Right lobe of liver (tissue), 6 donors: ENCODE measurements around the gene ATP2A1. TPM values are rescaled to one million over a fixed set of nuclear protein-coding genes. Genes with fewer than 3 reads are reported as not detected.

ENCODE experiments used
- ATAC-seq, 4 donors: fragments of 200-7000 bp; cut with Tn5 transposase; one replicate each; pipeline ENCODE4 v1.9.1; 2020; ENCODE audit warnings: mild to moderate bottlenecking in 4 of 4, moderate library complexity in 4 of 4
- DNase-seq, 3 donors: peaks; one replicate each; pipeline ENCODE4 v3.0.0-alpha.2; 2020
- H3K27ac ChIP-seq, 3 donors: fragments of 200-600 bp; one replicate each; pipeline ENCODE4 v1.8.0; 2022
- H3K27me3 ChIP-seq, 2 donors: fragments of 200-600 bp; one replicate each; pipeline ENCODE4 v1.8.0; 2022
- H3K36me3 ChIP-seq, 4 donors: fragments of 200-600 bp; sonication (generic) in 1 of 4; one replicate each; pipeline versions ENCODE4 v1.5.1 to v1.8.0; 2017 to 2022; ENCODE audit warnings: control low read depth in 1 of 4
- H3K4me1 ChIP-seq, 4 donors: fragments of 200-600 bp; sonication (generic) in 1 of 4; one replicate each; pipeline versions ENCODE4 v1.5.1 to v1.8.0; 2017 to 2022; ENCODE audit warnings: control low read depth in 1 of 4
- H3K4me3 ChIP-seq, 3 donors: fragments of 200-600 bp; one replicate each; pipeline ENCODE4 v1.8.0; 2022
- H3K9me3 ChIP-seq, 4 donors: fragments of 200-600 bp; sonication (generic) in 1 of 4; one replicate each; pipeline versions ENCODE4 v1.5.1 to v1.8.0; 2017 to 2022; ENCODE audit warnings: control low read depth in 1 of 4
- CTCF ChIP-seq, 4 donors: fragments of 200-600 bp in 3 of 4; fragments of 450-650 bp in 1 of 4; IDR thresholded peaks; one replicate each; pipeline versions ENCODE4 v1.5.1 to v1.8.0; 2016 to 2022; ENCODE audit warnings: antibody characterized with exemption in 4 of 4, mild to moderate bottlenecking in 2 of 4
- POLR2A ChIP-seq: fragments of 450-650 bp; IDR thresholded peaks from one replicate; pipeline ENCODE4 v1.6.1; 2017; ENCODE audit warnings: antibody characterized with exemption, mild to moderate bottlenecking
- WGBS: methylation state at CpG from one replicate; pipeline ENCODE4 v1.1.6; 2018; ENCODE audit warnings: low coverage, low lambda C conversion rate; ENCODE audit not compliant: insufficient coverage; ENCODE audit errors: missing lambda C conversion rate; 5-methylcytosine and 5-hydroxymethylcytosine counted together
- intact Hi-C, 2 donors: fragments of 100-400 bp; cut with DNase I; formaldehyde crosslinking; loops; one replicate each; pipeline versions ENCODE4 v1.11.2 to v1.14.1; 2022
- total RNA-seq, 6 experiments: library from RNA; depleted of rRNA in 2 of 6; stranded (reverse); fragments of >200 nt in 2 of 6; fragmentation: NEBNext Ultra II Directional in 3 of 6; extraction: Animal tissue kit (Norgen Biotek cat#: 25700) in 3 of 6; gene quantifications; one replicate each; pipeline versions ENCODE4 v1.1.0 to v1.2.4, GENCODE V29; 2016 to 2023
- donor health status: DM: no; HTN: yes; CAD: no.
- donor health status: DM: no; HTN: no; CAD: no.
- donor health status: DM: no; HTN: no; CAD: no.
- donor health status: DM: no; HTN: yes; CAD: no.
- donor health status: DM: no; HTN: yes; CAD: no.

The ATP2A1 gene
- total RNA-seq, 6 experiments from 2014 or later: 0.42 to 3.6 (median 0.77) TPM

DNA sequence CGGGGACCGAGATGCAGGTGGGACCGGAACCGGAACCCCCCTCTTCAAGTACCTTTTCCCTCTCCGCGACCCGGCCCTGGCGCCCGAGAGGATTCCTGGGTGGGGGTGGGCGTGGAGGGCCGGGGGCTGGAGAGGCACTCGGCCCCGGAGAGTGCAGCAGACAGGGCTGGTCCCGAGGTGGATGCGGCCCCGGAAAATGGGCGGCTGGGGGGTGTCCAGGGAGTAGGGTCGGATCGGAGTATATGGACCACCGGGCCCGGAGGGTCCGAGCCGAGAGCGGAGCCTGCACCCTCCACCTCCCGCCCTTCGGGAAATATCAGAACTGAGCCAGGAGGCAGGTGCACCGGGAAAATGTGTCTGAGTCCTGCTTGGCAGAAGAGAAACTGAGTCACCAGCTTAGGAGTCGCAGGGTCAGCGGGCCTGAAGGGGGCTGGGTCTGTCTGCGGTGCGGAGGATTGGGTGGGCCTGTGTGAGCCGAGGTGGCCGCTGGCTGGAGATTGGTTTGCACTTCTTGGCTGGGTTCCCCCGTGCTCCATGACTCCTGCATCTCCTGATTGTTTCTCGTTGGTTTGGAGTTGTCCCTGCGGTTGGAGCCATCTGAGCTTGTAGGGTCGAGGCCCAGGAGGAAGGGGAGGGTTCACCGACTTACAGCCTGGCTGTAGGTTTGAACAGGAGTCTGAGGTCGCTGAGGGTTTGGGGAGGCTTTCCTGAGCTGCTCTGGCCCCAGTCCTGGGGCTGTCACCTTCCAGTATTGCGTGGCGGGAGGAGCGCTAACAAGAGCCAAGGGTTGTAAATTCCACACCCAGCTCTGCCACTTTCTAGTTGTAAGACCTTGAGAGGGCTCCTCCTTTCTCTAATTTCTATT lies 14.1 kb upstream of the ATP2A1 start:
- peak overlapping the region; percentile 76 to 98 (median 93) for H3K4me3 ChIP-seq
- intact Hi-C loops: loop anchor here in 1 of 2 donors (10.0 kb wide), 1 partner anchor 49 kb away; no protein-coding TSS in a partner anchor
- H3K36me3 ChIP-seq: peaks cover 0 to 25% (median 6%) of the 10 kb centered on the region in 4 donors
- no peaks in the 10 kb centered on the region for H3K27me3 ChIP-seq
- peak overlapping the region; percentile 60 to 89 (median 84) for H3K27ac ChIP-seq
- H3K9me3 ChIP-seq: no peaks in the 10 kb centered on the region
- TF ChIP-seq POLR2A (no peak), CTCF (IDR thresholded peaks at IDR 0.05) (no peak)
- peaks cover 0 to 17% (median 0%) of the 10 kb centered on the region in 4 donors for H3K4me1 ChIP-seq
- DNase-seq: no peak
- ATAC-seq: peak in 2 of 4 donors; percentile 1 to 5
- 5% methylated on average over 8 of the region's 42 CpGs for WGBS

- H3K36me3 ChIP-seq: peaks cover 0 to 34% (median 11%) of the 10 kb centered on the region in 4 donors
- intact Hi-C loops: loop anchor here in 1 of 2 donors (10.0 kb wide), 1 partner anchor 50 kb away; no protein-coding TSS in a partner anchor
- 78% methylated on average over 6 of the region's 12 CpGs for WGBS
- H3K4me3 ChIP-seq: no peak overlapping the region
- no peaks in the 10 kb centered on the region for H3K27me3 ChIP-seq
- ATAC-seq (no peak), DNase-seq (no peak)
- H3K27ac ChIP-seq: no peak overlapping the region
- TF ChIP-seq CTCF (IDR thresholded peaks at IDR 0.05) (no peak), POLR2A (no peak)
- no peaks in the 10 kb centered on the region for H3K9me3 ChIP-seq
- peaks cover 0 to 17% (median 0%) of the 10 kb centered on the region in 4 donors for H3K4me1 ChIP-seq
Observed at GRCh38 chr16:28865001-28865688, 13.1 kb upstream of the ATP2A1 start.

DNA sequence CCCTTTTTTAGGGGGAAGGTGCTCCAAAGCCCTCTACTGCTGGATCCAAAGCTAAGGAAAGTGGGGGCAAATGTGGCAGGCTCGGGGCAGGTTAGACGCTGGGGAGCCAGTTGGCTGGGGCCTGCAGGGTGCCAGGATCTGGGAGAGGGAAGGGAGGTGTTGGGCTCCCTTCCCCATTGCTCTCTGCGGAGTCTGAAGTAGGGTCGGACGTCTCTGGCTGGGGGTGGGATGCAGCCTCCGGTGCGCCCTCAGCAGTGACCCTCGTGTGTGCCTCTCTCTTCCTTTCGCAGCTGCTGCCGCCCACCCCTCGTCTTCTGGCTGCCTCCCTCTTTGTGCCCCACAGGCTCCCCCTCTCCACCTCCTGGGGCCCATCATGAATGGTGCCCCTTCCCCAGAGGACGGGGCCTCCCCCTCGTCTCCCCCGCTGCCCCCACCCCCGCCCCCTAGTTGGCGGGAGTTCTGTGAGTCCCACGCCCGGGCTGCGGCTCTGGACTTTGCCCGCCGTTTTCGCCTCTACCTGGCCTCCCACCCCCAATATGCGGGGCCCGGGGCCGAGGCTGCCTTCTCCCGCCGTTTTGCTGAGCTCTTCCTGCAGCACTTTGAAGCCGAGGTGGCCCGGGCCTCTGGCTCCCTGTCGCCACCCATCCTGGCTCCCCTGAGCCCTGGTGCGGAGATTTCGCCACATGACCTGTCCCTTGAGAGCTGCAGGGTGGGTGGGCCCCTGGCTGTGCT lies 12.4 kb upstream of the ATP2A1 start:
- Histone ChIP-seq H3K9me3 (no peaks in the 10 kb centered on the region), H3K27me3 (no peaks in the 10 kb centered on the region), H3K4me1 (peaks cover 0 to 17% (median 0%) of the 10 kb centered on the region in 4 donors), H3K36me3 (peaks cover 0 to 40% (median 14%) of the 10 kb centered on the region in 4 donors), H3K4me3 (no peak overlapping the region), H3K27ac (no peak overlapping the region)
- intact Hi-C loops: loop anchor here in 1 of 2 donors (10.0 kb wide), 1 partner anchor 51 kb away; no protein-coding TSS in a partner anchor
- 34% methylated on average over 4 of the region's 32 CpGs for WGBS
- ATAC-seq (no peak), DNase-seq (no peak)
- TF ChIP-seq CTCF (IDR thresholded peaks at IDR 0.05): no peak
- TF ChIP-seq POLR2A: no peak

DNA sequence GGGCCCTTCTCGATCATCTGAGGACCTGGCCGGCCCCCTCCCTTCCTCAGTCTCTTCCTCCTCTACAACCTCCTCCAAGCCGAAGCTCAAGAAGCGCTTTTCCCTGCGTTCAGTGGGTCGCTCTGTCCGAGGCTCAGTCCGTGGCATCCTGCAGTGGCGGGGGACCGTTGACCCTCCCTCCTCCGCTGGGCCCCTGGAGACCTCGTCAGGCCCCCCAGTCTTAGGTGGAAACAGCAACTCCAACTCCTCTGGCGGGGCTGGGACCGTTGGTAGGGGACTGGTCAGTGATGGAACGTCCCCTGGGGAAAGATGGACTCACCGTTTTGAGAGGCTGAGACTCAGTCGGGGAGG lies 11.9 kb upstream of the ATP2A1 start:
- no peak overlapping the region for H3K27ac ChIP-seq
- peaks cover 0 to 45% (median 16%) of the 10 kb centered on the region in 4 donors for H3K36me3 ChIP-seq
- ATAC-seq (no peak), DNase-seq (no peak)
- intact Hi-C loops: loop anchor here in 1 of 2 donors (10.0 kb wide), 1 partner anchor 52 kb away; no protein-coding TSS in a partner anchor
- no peaks in the 10 kb centered on the region for H3K9me3 ChIP-seq
- TF ChIP-seq CTCF (IDR thresholded peaks at IDR 0.05): no peak
- no peak for TF ChIP-seq POLR2A
- H3K27me3 ChIP-seq: no peaks in the 10 kb centered on the region
- H3K4me1 ChIP-seq: peaks cover 0 to 17% (median 0%) of the 10 kb centered on the region in 4 donors
- H3K4me3 ChIP-seq: no peak overlapping the region
- 72% methylated on average over 10 of the region's 17 CpGs for WGBS
